ENCODE results near the gene PUS3.
A peak's percentile ranks its signal among the peaks of the same experiment; 100 is the strongest.

DNA sequence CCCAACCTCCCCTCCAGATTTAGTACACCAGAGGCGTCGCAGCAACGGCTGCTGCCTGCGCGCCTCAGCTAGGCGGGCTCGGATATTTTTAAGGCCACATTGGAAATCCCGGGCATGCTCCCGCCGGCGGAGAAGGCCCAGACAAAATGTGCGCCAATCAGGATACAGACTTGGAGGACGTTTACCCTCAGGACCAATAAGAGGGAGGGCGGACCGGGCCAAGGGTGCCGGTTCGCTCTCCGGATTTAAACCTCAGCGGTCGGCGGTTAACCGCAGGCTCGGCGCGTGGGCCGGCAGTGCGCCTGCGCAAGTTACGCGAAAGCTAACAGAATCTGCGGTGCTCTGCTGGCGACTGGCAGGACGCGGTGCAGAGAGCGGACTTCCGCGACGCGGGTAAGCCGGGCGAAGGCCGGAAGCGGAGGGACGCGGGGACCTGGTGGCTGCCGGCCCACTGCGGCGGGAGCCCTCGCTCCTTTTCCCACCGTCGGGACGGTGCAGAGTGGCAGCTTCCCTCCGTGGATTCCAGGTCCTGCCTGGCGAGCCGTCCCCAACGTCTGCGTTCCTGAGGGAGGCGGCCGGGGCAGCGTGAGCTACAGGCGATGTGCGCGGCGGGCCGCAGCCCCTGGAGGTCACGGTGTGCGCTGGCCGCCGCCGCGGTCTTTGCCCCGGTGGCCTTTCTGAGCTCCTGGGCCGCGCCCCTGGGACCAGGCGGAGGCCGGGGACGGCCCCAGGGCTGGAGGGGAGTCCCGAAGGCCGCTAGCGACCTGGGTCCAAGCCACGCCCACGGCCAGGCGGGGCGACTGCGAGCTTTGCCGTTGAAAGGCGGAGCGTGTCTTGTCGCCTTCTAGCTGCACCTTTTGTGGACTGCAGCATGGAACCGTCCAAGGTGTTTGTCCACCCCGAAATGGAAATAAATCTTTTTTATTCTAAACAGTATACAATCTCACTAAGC is 15.4 kb downstream of the PUS3 start, which contains the start of gene HYLS1:
- TF ChIP-seq, protein P1, sequence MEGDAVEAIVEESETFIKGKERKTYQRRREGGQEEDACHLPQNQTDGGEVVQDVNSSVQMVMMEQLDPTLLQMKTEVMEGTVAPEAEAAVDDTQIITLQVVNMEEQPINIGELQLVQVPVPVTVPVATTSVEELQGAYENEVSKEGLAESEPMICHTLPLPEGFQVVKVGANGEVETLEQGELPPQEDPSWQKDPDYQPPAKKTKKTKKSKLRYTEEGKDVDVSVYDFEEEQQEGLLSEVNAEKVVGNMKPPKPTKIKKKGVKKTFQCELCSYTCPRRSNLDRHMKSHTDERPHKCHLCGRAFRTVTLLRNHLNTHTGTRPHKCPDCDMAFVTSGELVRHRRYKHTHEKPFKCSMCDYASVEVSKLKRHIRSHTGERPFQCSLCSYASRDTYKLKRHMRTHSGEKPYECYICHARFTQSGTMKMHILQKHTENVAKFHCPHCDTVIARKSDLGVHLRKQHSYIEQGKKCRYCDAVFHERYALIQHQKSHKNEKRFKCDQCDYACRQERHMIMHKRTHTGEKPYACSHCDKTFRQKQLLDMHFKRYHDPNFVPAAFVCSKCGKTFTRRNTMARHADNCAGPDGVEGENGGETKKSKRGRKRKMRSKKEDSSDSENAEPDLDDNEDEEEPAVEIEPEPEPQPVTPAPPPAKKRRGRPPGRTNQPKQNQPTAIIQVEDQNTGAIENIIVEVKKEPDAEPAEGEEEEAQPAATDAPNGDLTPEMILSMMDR (conservative IDR thresholded peaks at IDR 0.05; ENCODE audit: low read length) = peak; percentile 57
- TF ChIP-seq EZH2phosphoT487 (IDR thresholded peaks at IDR 0.05; ENCODE audit: borderline replicate concordance, low read depth, low read length) = no peak

Measured in OCI-LY7 (cell line).